GM12875 (cell line): ENCODE data around the gene NEK11.

Experiments used
- H3K4me3 ChIP-seq: one replicate; pipeline ENCODE4 v1.5.1; 2011; ENCODE audit warnings: low read depth, low read length, control low read depth
- TF ChIP-seq, protein P1 (sequence below): IDR thresholded peaks from 2 replicates; pipeline ENCODE4 v1.5.1; 2011; ENCODE audit warnings: low read depth, mild to moderate bottlenecking, control low read depth, inconsistent platforms, low read length, moderate library complexity, borderline replicate concordance; ENCODE audit not compliant: insufficient read depth

NEK11 gene

GRCh38 chr3:131125684-131126083 lies 99.0 kb downstream of the NEK11 start:
- no peak overlapping the region for H3K4me3 ChIP-seq
- TF ChIP-seq, protein P1, sequence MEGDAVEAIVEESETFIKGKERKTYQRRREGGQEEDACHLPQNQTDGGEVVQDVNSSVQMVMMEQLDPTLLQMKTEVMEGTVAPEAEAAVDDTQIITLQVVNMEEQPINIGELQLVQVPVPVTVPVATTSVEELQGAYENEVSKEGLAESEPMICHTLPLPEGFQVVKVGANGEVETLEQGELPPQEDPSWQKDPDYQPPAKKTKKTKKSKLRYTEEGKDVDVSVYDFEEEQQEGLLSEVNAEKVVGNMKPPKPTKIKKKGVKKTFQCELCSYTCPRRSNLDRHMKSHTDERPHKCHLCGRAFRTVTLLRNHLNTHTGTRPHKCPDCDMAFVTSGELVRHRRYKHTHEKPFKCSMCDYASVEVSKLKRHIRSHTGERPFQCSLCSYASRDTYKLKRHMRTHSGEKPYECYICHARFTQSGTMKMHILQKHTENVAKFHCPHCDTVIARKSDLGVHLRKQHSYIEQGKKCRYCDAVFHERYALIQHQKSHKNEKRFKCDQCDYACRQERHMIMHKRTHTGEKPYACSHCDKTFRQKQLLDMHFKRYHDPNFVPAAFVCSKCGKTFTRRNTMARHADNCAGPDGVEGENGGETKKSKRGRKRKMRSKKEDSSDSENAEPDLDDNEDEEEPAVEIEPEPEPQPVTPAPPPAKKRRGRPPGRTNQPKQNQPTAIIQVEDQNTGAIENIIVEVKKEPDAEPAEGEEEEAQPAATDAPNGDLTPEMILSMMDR, result no peak

GRCh38 chr3:131140891-131141290 lies 114.2 kb downstream of the NEK11 start:
- TF ChIP-seq, protein P1, result no peak
- H3K4me3 ChIP-seq, result no peak overlapping the region

DNA sequence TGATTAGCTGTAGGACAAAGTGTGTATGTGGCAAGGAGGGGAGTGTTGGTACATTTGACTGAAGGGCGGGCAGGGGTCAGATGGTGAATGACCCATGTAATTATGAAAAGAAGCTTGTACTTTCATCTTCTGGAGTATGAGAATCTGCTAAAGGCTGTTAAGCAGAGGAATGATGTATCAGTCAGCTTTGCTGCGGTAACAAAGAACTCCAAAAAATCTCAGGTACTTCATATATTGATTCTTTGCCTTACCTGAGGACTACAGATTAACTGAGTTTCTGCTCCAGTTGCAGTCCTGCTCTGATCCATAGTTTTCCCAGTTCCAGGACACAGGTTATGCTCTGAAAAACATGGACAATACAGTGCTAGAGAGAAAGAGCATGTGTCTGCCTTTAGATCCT lies 115.1 kb downstream of the NEK11 start:
- H3K4me3 ChIP-seq, result no peak overlapping the region
- TF ChIP-seq, protein P1, result no peak

DNA sequence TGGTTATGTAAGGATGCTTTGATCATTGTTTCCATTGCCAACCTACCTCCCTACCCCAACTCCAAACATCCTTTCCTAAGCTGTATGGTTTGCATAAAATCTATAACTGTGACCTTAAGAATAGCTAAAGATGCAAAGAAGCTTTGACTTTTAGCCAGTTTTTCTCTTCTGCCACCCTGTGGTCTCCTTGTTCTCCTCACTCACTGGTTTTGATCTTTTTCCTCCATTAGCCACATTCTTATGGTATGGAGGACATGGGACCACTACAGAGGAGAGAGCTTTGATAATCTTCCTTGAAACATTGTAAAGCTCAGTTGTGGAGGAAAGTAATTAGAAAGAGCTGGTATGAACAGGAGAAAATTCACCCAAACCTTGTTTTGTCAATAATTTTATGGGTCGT lies 115.9 kb downstream of the NEK11 start:
- TF ChIP-seq, protein P1, result no peak
- no peak overlapping the region for H3K4me3 ChIP-seq

DNA sequence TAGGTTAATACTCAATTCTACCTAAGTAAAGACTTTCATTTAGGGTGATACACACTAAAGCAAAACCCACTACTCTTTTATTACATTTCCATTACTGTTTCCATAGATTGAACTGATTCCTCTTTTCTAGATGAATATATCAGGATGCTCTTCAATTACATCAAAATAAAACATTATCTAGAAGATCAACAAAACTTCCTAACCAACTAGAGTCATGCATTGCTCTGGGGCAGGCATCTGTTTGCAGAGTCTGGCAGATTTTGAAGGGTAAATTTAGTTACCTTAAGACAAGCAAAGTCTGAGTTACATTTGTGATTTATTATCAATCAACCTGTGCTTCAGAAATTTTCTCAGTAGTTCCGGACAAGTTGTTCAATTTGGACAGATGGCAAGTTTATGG lies 117.1 kb downstream of the NEK11 start:
- TF ChIP-seq, protein P1, result no peak
- no peak overlapping the region for H3K4me3 ChIP-seq

DNA sequence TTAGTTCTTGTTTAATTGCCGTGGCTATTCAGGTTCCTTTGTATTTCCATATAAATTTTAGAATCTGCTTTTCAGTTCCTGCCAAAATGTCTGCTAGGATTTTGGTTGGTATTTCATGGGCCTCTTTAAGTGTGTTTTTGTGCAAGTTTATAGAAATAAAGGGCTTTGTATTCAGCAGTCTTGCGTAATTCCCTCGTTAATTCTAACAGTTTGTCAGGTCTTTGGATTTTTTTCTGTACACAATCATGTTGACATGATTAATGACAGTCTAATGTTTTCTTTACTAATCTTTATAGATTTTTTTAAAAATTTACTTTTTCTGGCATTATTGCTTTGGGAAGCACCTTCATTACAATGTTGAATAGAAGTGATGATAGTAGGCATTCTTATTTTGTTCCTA lies 120.9 kb downstream of the NEK11 start:
- no peak overlapping the region for H3K4me3 ChIP-seq
- TF ChIP-seq, protein P1, result no peak

DNA sequence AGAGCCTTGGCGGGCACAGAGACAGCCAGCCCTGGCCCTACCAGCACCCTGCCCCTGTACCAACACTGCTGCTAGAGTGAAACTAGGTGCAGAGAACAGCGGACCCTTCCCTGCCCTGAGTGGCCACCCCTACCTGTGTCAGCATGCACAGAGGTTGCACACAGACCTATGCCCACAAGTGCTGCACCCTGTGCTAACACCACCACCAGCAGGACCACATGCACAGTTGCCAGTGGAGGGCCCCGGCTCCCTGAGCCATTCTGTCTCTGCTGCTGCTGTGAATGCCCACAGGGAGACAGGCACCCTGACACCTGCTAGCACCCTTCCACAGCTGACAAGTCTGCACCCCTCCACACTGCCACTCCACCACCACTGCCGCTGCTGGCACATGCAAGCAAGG lies 131.8 kb downstream of the NEK11 start:
- TF ChIP-seq, protein P1, result no peak
- H3K4me3 ChIP-seq, result no peak overlapping the region
